HepG2 (cell line): Measurements from ENCODE around the gene NXPE3. TPM values are rescaled to one million over a fixed set of nuclear protein-coding genes. Genes with fewer than 3 reads are reported as not detected.
A peak's percentile ranks its signal among the peaks of the same experiment; 100 is the strongest.

Experiments
- CCDC6 ChIP-seq: sonication (generic); formaldehyde crosslinking; IDR thresholded peaks from 2 replicates; pipeline ENCODE4 v1.8.1; 2022; ENCODE audit warnings: mild to moderate bottlenecking, missing genetic modification reagents, moderate library complexity
- CEBPG ChIP-seq: IDR thresholded peaks from 2 replicates; pipeline ENCODE4 v1.6.1; 2016
- FOXC1 ChIP-seq: sonication (generic); formaldehyde crosslinking; IDR thresholded peaks from 2 replicates; pipeline ENCODE4 v1.8.0; 2022; ENCODE audit warnings: mild to moderate bottlenecking, missing genetic modification reagents, borderline replicate concordance
- JUN ChIP-seq: sonication (generic); formaldehyde crosslinking; IDR thresholded peaks from 2 replicates; pipeline ENCODE4 v1.4.0; 2020; ENCODE audit warnings: mild to moderate bottlenecking, missing genetic modification reagents
- KLF13 ChIP-seq: sonication (generic); formaldehyde crosslinking; IDR thresholded peaks from 2 replicates; pipeline ENCODE4 v1.4.0; 2020; ENCODE audit warnings: mild to moderate bottlenecking, missing genetic modification reagents
- NFE2 ChIP-seq: sonication (generic); formaldehyde crosslinking; IDR thresholded peaks from 2 replicates; pipeline ENCODE4 v1.4.0; 2020; ENCODE audit warnings: missing genetic modification reagents
- NFRKB ChIP-seq: fragments of 450-650 bp; IDR thresholded peaks from 2 replicates; pipeline ENCODE4 v1.6.1; 2017
- SNRNP70 ChIP-seq: fragments of 200-400 bp; formaldehyde crosslinking; IDR thresholded peaks from 2 replicates; pipeline ENCODE4 v1.6.1; 2017; ENCODE audit warnings: mild to moderate bottlenecking, low read depth, low read length, moderate library complexity
- SP4 ChIP-seq: sonication (generic); formaldehyde crosslinking; IDR thresholded peaks from 2 replicates; pipeline ENCODE4 v1.8.1; 2023; ENCODE audit warnings: mild to moderate bottlenecking, missing genetic modification reagents
- TBL1XR1 ChIP-seq: fragments of 150-350 bp; IDR thresholded peaks from 2 replicates; pipeline ENCODE4 v1.6.1; 2014; ENCODE audit warnings: borderline replicate concordance, low read length; ENCODE audit not compliant: partially characterized antibody
- YEATS2 ChIP-seq: sonication (generic); formaldehyde crosslinking; IDR thresholded peaks from 2 replicates; pipeline ENCODE4 v1.4.0; 2020; ENCODE audit warnings: missing genetic modification reagents, borderline replicate concordance
- ZMAT3 ChIP-seq: sonication (generic); formaldehyde crosslinking; conservative IDR thresholded peaks from 2 replicates; pipeline ENCODE4 v1.7.0; 2021; ENCODE audit warnings: missing genetic modification reagents
- ZNF180 ChIP-seq: sonication (generic); formaldehyde crosslinking; IDR thresholded peaks from 2 replicates; pipeline ENCODE4 v1.4.0; 2020; ENCODE audit warnings: low read depth, missing genetic modification reagents, borderline replicate concordance
- ZNF205 ChIP-seq: IDR thresholded peaks from 2 replicates; pipeline ENCODE4 v1.6.1; 2018; ENCODE audit warnings: missing biosample characterization, missing genetic modification reagents
- ZNF619 ChIP-seq: sonication (generic); formaldehyde crosslinking; IDR thresholded peaks from 2 replicates; pipeline ENCODE4 v1.4.0; 2020; ENCODE audit warnings: mild to moderate bottlenecking, missing genetic modification reagents
- ZNF776 ChIP-seq: sonication (generic); formaldehyde crosslinking; IDR thresholded peaks from 2 replicates; pipeline ENCODE4 v1.4.0; 2020; ENCODE audit warnings: mild to moderate bottlenecking, missing genetic modification reagents
- ZNF780A ChIP-seq: sonication (generic); formaldehyde crosslinking; IDR thresholded peaks from 2 replicates; pipeline ENCODE4 v1.8.0; 2022; ENCODE audit warnings: mild to moderate bottlenecking, missing genetic modification reagents, moderate library complexity
- ZNF781 ChIP-seq: sonication (generic); formaldehyde crosslinking; IDR thresholded peaks from 2 replicates; pipeline ENCODE4 v1.5.1; 2020; ENCODE audit warnings: borderline replicate concordance, mild to moderate bottlenecking, missing genetic modification reagents; ENCODE audit errors: not compliant biosample characterization
- polyA plus RNA-seq, 8 experiments: library from polyadenylated mRNA; depleted of rRNA in 3 of 8; stranded (reverse) in 7 of 8; unstranded in 1 of 8; fragments of >200 nt; fragmentation: Illumina TruSeq in 4 of 8; extraction: Trizol in 4 of 8; gene quantifications; 2 replicates each; pipeline versions ENCODE4 v1.2.1 to v1.2.3, GENCODE V29; 2011 to 2016; ENCODE audit warnings: low read depth in 4 of 8, missing spikeins in 1 of 8, mixed read lengths in 1 of 8; ENCODE audit not compliant: insufficient read depth in 1 of 8
- total RNA-seq, 5 experiments: library from RNA; depleted of rRNA; stranded (reverse); fragments of >200 nt; fragmentation: Illumina TruSeq; extraction: Trizol; gene quantifications; 2 replicates each; pipeline ENCODE4 v1.2.3, GENCODE V29; 2016; ENCODE audit warnings: low read depth in 1 of 5
- TF ChIP-seq, protein P1 (sequence below): sonication (generic); formaldehyde crosslinking; IDR thresholded peaks from 2 replicates; pipeline ENCODE4 v1.4.0; 2020; ENCODE audit warnings: mild to moderate bottlenecking, low read depth, missing genetic modification reagents
- TF ChIP-seq, protein P2 (sequence below): sonication (generic); formaldehyde crosslinking; IDR thresholded peaks from 2 replicates; pipeline ENCODE4 v1.5.0; 2020; ENCODE audit warnings: missing genetic modification reagents
- TF ChIP-seq, protein P3 (sequence below): IDR thresholded peaks from 2 replicates; pipeline ENCODE4 v1.4.0; 2020; ENCODE audit warnings: mild to moderate bottlenecking, missing genetic modification reagents
- TF ChIP-seq, protein P4 (sequence below): sonication (generic); formaldehyde crosslinking; IDR thresholded peaks from 2 replicates; pipeline ENCODE4 v1.5.0; 2020; ENCODE audit warnings: missing genetic modification reagents

The NXPE3 gene
- total and polyA plus RNA-seq, 2 of the 13 experiments (the other 11 are each of a cell fraction or from before 2014, with no cell fraction given), result 3.5 to 4.7 TPM

DNA sequence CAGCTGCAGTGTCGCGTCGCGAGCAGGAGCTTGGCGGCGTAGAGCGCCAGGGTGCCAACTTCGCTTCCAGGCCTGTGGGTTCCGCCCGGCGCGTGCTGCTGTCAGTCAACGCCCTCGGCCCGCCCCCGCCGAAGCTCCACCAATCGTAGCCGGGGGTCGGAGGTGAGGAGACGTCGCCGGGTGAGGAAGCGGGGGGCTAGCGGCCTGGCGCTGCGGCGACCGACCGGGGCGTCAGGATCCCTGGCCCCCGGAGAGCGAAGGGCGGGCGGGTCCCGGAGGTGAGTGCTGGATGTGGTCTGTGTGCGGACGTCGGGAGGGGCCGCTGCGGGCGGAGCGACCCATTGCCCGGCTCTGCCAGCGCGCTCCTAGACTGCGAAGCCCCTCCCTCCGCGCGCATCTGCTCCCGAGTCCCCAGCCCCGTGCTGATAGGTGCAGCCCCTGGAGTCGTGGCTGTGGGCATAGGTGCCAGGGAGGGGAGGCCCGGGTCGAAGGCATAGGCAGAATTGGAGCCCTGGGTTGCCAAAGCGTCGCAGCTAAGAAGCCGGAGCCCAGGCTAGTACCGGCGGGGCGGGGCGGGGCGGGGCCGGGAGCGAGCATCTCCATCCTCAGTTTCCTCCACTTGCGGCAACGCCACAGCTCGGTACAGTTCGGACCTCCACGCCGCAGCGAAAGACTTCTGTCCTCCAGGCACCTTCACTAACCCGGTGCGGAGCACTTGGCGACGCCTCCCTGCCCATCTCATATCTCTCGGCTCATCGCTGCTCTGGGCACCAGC lies at the start of gene NXPE3 (continued):
- TF ChIP-seq FOXC1, result peak; percentile 63; the same call in 1 of the 2 replicates
- TF ChIP-seq ZNF781, result no peak
- TF ChIP-seq TBL1XR1, result no peak
- peak; percentile 99 for TF ChIP-seq SP4 (CRISPR knock-in tag)
- no peak for TF ChIP-seq CEBPG (CRISPR knock-in tag)
- no peak for TF ChIP-seq NFRKB
- no peak for TF ChIP-seq ZNF780A
- TF ChIP-seq, protein P1, sequence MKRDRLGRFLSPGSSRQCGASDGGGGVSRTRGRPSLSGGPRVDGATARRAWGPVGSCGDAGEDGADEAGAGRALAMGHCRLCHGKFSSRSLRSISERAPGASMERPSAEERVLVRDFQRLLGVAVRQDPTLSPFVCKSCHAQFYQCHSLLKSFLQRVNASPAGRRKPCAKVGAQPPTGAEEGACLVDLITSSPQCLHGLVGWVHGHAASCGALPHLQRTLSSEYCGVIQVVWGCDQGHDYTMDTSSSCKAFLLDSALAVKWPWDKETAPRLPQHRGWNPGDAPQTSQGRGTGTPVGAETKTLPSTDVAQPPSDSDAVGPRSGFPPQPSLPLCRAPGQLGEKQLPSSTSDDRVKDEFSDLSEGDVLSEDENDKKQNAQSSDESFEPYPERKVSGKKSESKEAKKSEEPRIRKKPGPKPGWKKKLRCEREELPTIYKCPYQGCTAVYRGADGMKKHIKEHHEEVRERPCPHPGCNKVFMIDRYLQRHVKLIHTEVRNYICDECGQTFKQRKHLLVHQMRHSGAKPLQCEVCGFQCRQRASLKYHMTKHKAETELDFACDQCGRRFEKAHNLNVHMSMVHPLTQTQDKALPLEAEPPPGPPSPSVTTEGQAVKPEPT (CRISPR knock-in tag), result 0 out of 2 replicates have a peak, but pooled peaks have one; percentile 57
- TF ChIP-seq CCDC6 (CRISPR knock-in tag), result peak; percentile 84
- TF ChIP-seq, protein P2, sequence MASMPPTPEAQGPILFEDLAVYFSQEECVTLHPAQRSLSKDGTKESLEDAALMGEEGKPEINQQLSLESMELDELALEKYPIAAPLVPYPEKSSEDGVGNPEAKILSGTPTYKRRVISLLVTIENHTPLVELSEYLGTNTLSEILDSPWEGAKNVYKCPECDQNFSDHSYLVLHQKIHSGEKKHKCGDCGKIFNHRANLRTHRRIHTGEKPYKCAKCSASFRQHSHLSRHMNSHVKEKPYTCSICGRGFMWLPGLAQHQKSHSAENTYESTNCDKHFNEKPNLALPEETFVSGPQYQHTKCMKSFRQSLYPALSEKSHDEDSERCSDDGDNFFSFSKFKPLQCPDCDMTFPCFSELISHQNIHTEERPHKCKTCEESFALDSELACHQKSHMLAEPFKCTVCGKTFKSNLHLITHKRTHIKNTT (CRISPR knock-in tag), result no peak
- no peak for TF ChIP-seq ZNF619
- TF ChIP-seq, protein P3, sequence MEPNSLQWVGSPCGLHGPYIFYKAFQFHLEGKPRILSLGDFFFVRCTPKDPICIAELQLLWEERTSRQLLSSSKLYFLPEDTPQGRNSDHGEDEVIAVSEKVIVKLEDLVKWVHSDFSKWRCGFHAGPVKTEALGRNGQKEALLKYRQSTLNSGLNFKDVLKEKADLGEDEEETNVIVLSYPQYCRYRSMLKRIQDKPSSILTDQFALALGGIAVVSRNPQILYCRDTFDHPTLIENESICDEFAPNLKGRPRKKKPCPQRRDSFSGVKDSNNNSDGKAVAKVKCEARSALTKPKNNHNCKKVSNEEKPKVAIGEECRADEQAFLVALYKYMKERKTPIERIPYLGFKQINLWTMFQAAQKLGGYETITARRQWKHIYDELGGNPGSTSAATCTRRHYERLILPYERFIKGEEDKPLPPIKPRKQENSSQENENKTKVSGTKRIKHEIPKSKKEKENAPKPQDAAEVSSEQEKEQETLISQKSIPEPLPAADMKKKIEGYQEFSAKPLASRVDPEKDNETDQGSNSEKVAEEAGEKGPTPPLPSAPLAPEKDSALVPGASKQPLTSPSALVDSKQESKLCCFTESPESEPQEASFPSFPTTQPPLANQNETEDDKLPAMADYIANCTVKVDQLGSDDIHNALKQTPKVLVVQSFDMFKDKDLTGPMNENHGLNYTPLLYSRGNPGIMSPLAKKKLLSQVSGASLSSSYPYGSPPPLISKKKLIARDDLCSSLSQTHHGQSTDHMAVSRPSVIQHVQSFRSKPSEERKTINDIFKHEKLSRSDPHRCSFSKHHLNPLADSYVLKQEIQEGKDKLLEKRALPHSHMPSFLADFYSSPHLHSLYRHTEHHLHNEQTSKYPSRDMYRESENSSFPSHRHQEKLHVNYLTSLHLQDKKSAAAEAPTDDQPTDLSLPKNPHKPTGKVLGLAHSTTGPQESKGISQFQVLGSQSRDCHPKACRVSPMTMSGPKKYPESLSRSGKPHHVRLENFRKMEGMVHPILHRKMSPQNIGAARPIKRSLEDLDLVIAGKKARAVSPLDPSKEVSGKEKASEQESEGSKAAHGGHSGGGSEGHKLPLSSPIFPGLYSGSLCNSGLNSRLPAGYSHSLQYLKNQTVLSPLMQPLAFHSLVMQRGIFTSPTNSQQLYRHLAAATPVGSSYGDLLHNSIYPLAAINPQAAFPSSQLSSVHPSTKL, result peak; percentile 53; the same call in 1 of the 2 replicates
- peak; percentile 14; the same call in 1 of the 2 replicates for TF ChIP-seq KLF13 (CRISPR knock-in tag)
- no peak for TF ChIP-seq ZNF180
- peak; percentile 89 for TF ChIP-seq ZMAT3 (CRISPR knock-in tag)
- no peak for TF ChIP-seq SNRNP70
- no peak for TF ChIP-seq YEATS2 (CRISPR knock-in tag)
- no peak for TF ChIP-seq NFE2 (CRISPR knock-in tag)
- 0 out of 2 replicates have a peak, but pooled peaks have one; percentile 6 for TF ChIP-seq JUN (CRISPR knock-in tag)
- TF ChIP-seq, protein P4, sequence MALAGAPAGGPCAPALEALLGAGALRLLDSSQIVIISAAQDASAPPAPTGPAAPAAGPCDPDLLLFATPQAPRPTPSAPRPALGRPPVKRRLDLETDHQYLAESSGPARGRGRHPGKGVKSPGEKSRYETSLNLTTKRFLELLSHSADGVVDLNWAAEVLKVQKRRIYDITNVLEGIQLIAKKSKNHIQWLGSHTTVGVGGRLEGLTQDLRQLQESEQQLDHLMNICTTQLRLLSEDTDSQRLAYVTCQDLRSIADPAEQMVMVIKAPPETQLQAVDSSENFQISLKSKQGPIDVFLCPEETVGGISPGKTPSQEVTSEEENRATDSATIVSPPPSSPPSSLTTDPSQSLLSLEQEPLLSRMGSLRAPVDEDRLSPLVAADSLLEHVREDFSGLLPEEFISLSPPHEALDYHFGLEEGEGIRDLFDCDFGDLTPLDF, result peak; percentile 66
- TF ChIP-seq ZNF205 (CRISPR knock-in tag), result peak; percentile 26
- TF ChIP-seq ZNF776 (CRISPR knock-in tag), result peak; percentile 57
